IPS-NIHi11 (cell line): Measurements from ENCODE around the gene ROPN1.

Experiments
- DNase-seq: peaks from one replicate; pipeline ENCODE4 v3.0.0; 2012; ENCODE audit warnings: mixed read lengths, low spot score

ROPN1 gene

GRCh38 chr3:123948449-123948848, 43.5 kb downstream of the ROPN1 start:
- DNase-seq = no peak

- DNase-seq = no peak
Observed at GRCh38 chr3:123947482-123947881, 44.4 kb downstream of the ROPN1 start.

- no peak for DNase-seq
Observed at GRCh38 chr3:123941542-123941941, 50.4 kb downstream of the ROPN1 start.

GRCh38 chr3:123941121-123941520, 50.8 kb downstream of the ROPN1 start:
- no peak for DNase-seq

GRCh38 chr3:123939706-123940105, 52.2 kb downstream of the ROPN1 start:
- DNase-seq = no peak

- DNase-seq = no peak
Observed at GRCh38 chr3:123936400-123936799, 55.5 kb downstream of the ROPN1 start.

- no peak for DNase-seq
Observed at GRCh38 chr3:123935830-123936229, 56.1 kb downstream of the ROPN1 start.

- no peak for DNase-seq
Observed at GRCh38 chr3:123934250-123934649, 57.7 kb downstream of the ROPN1 start.

- DNase-seq = no peak
Observed at GRCh38 chr3:123930445-123930844, 61.5 kb downstream of the ROPN1 start.

GRCh38 chr3:123929325-123929724, 62.6 kb downstream of the ROPN1 start:
- no peak for DNase-seq

- DNase-seq = no peak
Observed at GRCh38 chr3:123926396-123926795, 65.5 kb downstream of the ROPN1 start.

- no peak for DNase-seq
Observed at GRCh38 chr3:123920868-123921267, 71.1 kb downstream of the ROPN1 start.

GRCh38 chr3:123920383-123920782, 71.5 kb downstream of the ROPN1 start:
- no peak for DNase-seq

GRCh38 chr3:123919353-123919752, 72.6 kb downstream of the ROPN1 start:
- DNase-seq = no peak
